Kasumi-1 (cell line): ENCODE measurements around the gene CST6.
"Not testable (repeated sequence)": the region's sequence is repeated elsewhere in the genome, so short reads cannot be mapped to it uniquely, and the experiment has no call there.

ENCODE experiments used
- DNase-seq, 2 experiments: peaks; one replicate each; lab custom pipeline; 2025; lab: John Stamatoyannopoulos, UW

The CST6 gene

GRCh38 chr11:66015454-66015881, 3.7 kb downstream of the CST6 start:
- DNase-seq, result no peak

DNA sequence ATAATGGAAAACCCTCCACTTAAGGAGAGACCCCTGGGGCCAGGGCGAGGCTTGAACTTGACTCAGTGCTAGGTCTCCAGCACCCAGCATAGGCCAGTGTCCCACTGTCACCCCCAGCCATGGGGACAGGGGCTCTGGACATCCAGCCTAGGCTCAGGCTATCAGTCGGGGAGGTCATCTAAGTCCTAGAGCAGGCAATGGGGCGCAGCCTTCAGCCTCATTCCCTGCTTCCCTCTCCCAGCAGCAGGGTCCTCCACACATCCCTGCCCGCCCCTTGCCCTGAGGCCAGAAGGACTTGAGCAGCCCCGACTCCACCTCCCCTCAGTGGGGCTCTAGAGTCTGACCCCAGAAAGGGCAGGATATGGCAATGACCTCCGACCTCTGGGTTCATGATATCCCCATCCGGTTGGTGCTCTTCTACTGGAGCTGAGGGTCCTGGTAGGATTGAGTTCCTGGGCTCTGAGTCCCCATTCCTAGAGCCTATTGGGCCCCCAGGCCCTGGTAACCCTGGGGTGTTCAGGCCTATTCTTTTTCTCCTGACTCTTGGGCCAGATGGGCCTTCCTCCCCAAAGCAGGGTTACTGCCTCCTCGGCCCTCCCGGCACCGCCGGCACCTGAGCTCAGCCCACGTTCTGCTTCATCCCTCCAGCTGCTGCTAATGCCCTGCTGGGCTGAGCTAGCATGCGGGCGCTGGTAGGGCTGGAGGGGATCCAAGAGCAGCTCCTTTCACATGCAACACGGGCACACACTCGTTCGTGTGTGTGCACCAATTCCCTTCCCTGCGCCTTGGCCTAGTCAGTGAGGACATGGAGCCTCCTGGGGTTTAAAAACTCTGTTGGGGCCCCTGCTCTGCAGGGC, 4.4 kb downstream of the CST6 start:
- DNase-seq, result no peak

DNA sequence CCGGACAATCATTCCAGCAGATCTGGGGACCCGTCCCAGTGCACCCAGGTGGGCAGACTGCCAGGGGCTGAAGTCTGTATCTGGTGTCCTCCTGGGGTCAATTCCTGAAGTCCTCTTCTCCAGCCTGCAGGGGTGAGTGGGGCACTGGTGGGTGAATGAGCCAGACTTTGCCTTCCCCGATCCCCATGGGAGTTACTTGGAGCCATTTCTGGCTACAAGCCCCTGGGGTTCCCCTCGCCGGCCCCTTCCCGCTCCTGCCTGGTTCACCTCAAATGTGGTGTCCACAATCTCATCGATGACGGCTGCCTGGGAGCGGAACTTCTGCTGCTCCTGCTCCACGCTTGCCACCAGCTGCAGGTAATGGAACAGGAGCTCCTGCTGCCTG, 5.0 kb downstream of the CST6 start:
- DNase-seq, result no peak

DNA sequence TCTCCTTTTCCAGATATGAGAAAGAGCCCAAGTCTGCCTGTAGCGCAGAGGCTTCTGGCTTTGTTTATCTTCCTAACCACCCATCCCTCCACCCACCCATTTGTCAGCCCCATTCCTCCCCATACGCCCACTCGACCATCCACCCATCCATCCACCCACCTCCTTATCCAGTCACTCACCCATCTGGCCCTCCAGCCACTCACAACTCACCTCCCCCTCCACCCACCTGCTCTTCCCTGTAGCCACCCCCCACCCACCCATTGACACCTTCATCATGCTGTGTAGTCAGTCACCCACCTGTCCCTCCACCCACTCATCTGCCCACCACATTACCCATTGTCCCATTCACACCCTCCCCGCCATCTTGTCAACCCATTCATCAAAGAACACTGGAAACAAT, 5.5 kb downstream of the CST6 start:
- DNase-seq, result no peak

- DNase-seq, result no peak
These were observed 8.4 kb downstream of the CST6 start for GRCh38 chr11:66020212-66020611.

GRCh38 chr11:66020618-66021357, 9.0 kb downstream of the CST6 start:
- DNase-seq, result peak; percentile 30 to 39

- DNase-seq, result peak; percentile 61 to 62
These were observed 10.8 kb downstream of the CST6 start for GRCh38 chr11:66022401-66023185.

DNA sequence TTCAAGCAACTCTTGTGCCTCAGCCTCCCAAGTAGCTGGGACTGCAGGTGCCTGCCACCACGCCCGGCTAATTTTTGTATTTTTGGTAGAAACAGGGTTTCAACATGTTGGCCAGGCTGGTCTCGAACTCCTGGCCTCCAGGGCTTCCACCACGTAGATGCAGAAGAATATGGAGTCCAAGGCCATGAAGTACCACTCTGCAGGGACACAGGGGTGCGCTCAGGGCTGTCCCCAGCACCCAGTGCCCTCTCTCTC, 11.3 kb downstream of the CST6 start:
- not testable (repeated sequence) for DNase-seq

DNA sequence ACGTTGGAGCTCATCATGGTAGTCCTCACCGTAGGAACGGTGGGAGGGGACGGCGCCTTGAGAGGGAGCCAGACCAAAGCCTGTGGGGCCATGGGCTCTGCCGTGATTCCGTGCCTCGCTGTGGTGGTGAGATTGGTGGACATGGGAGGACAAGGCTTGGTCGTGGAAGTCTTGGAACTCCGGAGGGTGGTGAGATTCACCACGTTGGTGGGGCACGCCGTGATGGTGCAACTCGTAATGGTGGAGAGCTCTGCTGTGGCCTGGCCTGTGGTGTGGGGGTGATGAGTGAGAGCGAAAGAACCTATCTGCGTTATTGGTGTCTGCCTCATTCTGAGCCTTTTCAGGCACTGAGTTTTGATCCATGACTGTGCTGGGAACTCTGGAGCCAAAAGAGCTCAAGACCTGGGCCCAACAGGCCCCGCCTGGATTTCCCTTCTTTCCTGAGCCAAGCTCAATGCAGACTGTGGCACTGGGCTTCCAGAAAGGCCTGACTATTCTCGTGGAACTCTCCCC, 14.3 kb downstream of the CST6 start, which contains the start of gene CATSPER1:
TSS of gene CATSPER1 (minus strand) at position 463 of the 513 bp plus-strand sequence. CDS start at position 363, 100 bp downstream.
- DNase-seq, result no peak

- no peak for DNase-seq
These were observed 21.3 kb downstream of the CST6 start for GRCh38 chr11:66032957-66033735.

GRCh38 chr11:66035653-66036333, 24.0 kb downstream of the CST6 start:
- DNase-seq, result no peak

DNA sequence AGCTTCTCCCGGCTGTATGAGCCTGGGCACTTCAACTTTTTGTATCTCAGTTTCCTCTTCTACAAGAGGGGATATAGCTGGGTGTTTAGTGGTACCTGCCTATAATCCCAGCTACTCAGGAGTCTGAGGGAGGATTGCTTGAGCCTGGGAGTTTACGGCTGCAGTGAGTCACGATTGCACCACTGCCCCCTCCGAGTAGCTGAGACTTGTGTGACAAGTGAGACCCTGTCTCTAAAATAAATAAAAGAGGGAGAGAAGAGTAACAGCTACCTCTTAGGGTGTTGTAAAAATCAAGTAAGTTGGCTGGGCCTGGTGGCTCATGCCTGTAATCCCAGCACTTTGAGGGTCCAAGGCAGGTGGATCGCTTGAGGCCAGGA, 24.5 kb downstream of the CST6 start:
- no peak for DNase-seq

DNA sequence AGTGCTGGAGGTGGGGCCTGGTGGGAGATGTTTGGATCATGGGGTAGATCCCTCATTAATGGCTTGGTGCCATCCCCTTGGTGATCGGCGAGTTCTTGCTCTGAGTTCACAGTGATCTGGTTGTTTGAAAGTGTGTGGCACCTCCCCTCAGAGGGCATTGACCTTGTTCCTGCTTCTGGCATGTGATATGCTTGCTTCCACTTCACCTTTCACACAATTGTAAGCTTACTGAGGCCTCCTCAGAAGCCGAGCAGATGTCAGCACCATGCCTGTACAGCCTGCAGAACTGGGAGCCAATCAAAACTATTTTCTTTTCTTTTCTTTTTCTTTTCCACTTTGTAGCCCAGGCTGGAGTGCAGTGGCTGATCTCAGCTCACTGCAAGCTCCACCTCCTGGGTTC, 25.5 kb downstream of the CST6 start:
- no peak for DNase-seq

- no peak for DNase-seq
These were observed 28.0 kb downstream of the CST6 start for GRCh38 chr11:66039765-66040164.

DNA sequence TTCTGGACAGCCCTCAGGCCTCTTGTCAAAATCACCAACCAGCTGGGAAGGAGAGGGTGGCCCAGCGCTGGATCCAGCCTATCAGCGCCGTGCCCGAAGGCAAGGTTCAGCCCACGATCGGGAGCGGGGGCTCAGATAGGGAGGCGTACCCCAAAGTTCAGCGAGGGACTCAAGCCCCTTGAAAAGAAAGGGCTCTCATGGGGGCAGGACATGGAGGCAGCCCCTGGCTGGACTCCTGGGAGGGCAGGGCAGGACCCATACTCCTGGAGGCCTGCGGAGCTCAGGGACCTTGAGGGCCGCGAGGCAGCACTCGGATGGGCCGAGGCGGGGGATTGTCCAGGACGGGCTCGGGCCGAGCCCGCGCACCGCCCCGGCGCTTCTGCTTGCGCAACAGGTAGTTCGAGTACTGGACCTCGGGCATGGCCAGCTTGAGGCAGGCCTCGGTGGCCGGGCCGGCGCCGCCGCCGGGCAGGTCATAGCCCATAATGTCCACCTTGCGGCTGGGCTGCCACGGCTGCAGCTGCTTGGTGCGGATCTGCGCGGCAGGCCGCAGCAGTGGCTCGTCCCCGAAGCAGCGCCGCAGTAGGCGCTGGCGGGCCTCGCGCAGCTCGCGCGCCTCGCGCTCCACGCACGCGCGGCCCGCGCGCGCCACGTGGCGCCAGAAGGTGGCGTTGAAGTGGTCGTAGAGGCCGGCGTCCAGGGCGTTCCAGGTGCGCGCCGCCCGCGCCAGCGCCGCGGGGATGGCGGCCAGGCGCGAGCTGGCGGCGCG, 30.6 kb downstream of the CST6 start:
- no peak for DNase-seq

GRCh38 chr11:66042996-66043906, 31.4 kb downstream of the CST6 start:
- no peak for DNase-seq

DNA sequence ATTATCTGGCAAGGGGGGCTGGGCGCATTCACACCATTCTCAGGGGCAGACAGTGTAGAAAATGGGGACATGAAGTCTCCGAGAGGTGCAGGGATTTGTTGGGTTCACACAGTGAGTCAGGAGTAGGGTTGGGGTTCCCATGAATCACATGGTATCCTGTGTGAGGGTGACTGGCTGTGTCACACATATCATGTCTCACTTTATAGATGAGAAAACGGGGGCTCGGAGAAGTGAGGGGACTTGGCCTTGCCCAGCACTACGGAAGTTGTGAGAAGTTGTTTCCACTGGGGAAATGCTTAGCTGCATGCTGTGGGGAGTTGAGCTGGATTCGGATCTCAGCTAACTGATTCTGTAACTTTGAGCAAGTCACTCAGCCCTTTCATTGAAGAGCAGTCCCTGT, 32.9 kb downstream of the CST6 start:
- DNase-seq, result no peak

- peak; percentile 79 to 84 for DNase-seq
These were observed 33.4 kb downstream of the CST6 start for GRCh38 chr11:66045177-66045639.

DNA sequence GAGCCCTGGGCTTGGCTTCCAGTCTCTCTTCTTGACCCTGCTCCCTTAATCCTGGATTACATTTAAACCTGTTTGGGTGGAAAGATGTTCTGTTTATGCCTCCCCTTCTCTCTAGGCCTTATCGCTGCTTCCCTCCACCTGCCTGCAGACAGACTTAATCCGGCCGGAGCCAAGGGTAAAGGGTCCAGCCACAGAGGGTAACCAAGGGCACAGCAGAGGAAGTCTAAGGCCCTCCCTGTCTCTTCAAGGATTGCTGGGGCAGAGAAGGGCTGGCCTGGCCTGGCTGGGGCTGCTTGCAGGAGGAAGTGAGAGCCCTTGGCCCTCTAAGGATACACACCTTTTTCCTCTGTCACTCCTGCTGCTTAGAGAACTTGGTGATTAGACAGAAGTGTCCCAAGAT, 35.1 kb downstream of the CST6 start:
- DNase-seq, result no peak
